Endothelial cell of umbilical vein (primary cell): ENCODE results near the gene MCCC1.

Source experiments
- JUN ChIP-seq: IDR thresholded peaks from 2 replicates; pipeline ENCODE4 v1.6.1; 2011; ENCODE audit warnings: borderline replicate concordance, low read depth; ENCODE audit not compliant: insufficient read length, insufficient read depth
- MYC ChIP-seq: IDR thresholded peaks from one replicate; pipeline ENCODE4 v1.6.1; 2011; ENCODE audit warnings: mild to moderate bottlenecking, low read depth, low read length
- POLR2A ChIP-seq: IDR thresholded peaks from 2 replicates; pipeline ENCODE4 v1.6.1; 2012; ENCODE audit warnings: low read depth, mild to moderate bottlenecking, control low read depth, low read length
- POLR2AphosphoS5 ChIP-seq: IDR thresholded peaks from 2 replicates; pipeline ENCODE4 v1.6.1; 2012; ENCODE audit warnings: low read depth, mild to moderate bottlenecking, control low read depth, low read length, moderate library complexity; ENCODE audit not compliant: insufficient read depth
- TF ChIP-seq, protein P1 (sequence below), 2 donors: IDR thresholded peaks; 1 replicate in 1 of 2; 2 replicates in 1 of 2; pipeline ENCODE4 v1.5.1; 2011; ENCODE audit warnings: low read length in 2 of 2, mild to moderate bottlenecking in 2 of 2, moderate library complexity in 2 of 2, control low read depth in 1 of 2, inconsistent platforms in 1 of 2, low read depth in 1 of 2; ENCODE audit not compliant: insufficient read depth in 1 of 2; ENCODE audit errors: extremely low read depth in 1 of 2

DNA sequence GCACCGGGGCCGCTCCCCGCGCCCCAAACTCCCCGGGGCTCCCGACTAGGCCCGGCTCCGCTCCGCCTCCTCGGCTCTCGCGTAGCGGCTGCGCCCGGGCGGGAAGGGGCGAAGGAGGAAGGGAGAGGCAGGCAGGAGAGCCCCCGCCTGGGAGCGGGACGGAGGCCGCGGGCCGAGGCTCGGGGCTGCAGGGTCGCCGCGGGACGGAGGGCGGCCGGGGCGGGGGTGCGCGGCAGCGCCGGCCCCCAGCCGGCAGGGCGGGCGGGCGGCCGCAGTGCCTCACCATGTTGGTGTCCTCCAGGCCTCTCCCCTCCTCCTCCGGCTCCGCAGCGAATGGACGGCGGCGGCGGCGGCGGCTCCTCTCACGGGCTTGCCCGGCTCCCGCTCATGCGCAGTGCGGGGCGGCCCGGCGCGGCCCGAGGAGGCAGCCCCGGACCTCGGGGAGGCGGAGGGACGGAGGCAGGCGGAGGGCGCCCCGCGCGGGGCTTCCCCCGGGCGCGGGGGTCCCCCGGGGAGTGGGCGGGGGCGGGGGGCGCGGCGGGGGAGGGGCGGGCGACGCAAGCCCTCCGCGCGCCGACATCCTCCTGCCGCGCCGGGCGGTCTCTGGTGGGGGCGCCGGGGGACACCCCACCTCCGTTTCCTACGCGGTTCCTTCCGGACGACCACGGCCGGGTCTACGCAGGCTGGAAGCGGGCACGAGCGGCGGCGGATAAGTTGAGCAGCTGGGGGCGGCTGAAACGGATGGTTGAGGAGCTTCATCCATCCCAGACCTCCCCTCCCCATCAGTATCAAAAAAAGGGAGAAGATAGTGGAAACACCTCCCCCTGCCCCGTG lies 118.9 kb downstream of the MCCC1 start, which contains the start of gene DCUN1D1:
- TF ChIP-seq, protein P1, sequence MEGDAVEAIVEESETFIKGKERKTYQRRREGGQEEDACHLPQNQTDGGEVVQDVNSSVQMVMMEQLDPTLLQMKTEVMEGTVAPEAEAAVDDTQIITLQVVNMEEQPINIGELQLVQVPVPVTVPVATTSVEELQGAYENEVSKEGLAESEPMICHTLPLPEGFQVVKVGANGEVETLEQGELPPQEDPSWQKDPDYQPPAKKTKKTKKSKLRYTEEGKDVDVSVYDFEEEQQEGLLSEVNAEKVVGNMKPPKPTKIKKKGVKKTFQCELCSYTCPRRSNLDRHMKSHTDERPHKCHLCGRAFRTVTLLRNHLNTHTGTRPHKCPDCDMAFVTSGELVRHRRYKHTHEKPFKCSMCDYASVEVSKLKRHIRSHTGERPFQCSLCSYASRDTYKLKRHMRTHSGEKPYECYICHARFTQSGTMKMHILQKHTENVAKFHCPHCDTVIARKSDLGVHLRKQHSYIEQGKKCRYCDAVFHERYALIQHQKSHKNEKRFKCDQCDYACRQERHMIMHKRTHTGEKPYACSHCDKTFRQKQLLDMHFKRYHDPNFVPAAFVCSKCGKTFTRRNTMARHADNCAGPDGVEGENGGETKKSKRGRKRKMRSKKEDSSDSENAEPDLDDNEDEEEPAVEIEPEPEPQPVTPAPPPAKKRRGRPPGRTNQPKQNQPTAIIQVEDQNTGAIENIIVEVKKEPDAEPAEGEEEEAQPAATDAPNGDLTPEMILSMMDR (IDR thresholded peaks at IDR 0.05; ENCODE audit: extremely low read depth in 1 of 2, insufficient read depth in 1 of 2, low read depth in 1 of 2, low read length in 2 of 2), result no peak
- TF ChIP-seq POLR2A (peak; percentile 63), POLR2AphosphoS5 (peak; percentile 82), MYC (no peak), JUN (no peak)
